Mesenchymal stem cell (in vitro differentiated cells and primary cell): ENCODE measurements around the gene NUAK1.

Experiments
- DNase-seq: peaks from one replicate; pipeline ENCODE4 v3.0.0-alpha.2; 2013
- H2AFZ ChIP-seq: one replicate; pipeline ENCODE4 v1.6.1; 2013; ENCODE audit warnings: low read depth, mild to moderate bottlenecking, control low read depth, inconsistent platforms, low read length, moderate library complexity
- H2AK5ac ChIP-seq: 2 replicates; pipeline ENCODE4 v1.6.1; 2013; ENCODE audit warnings: low read length, moderate library complexity, mild to moderate bottlenecking, inconsistent platforms; ENCODE audit not compliant: severe bottlenecking
- H2BK120ac ChIP-seq: one replicate; pipeline ENCODE4 v1.6.1; 2013; ENCODE audit warnings: low read depth, mild to moderate bottlenecking, inconsistent platforms, low read length, moderate library complexity
- H2BK12ac ChIP-seq, 2 experiments: one replicate each; pipeline ENCODE4 v1.6.1; 2013; ENCODE audit warnings: inconsistent platforms in 2 of 2, low read length in 2 of 2, mild to moderate bottlenecking in 2 of 2, moderate library complexity in 2 of 2, control low read depth in 1 of 2
- H2BK15ac ChIP-seq: one replicate; pipeline ENCODE4 v1.6.1; 2013; ENCODE audit warnings: mild to moderate bottlenecking, low read depth, inconsistent platforms; ENCODE audit not compliant: poor library complexity, severe bottlenecking
- H2BK5ac ChIP-seq: 2 replicates; pipeline ENCODE4 v1.6.1; 2013; ENCODE audit warnings: low read depth, mild to moderate bottlenecking, low read length, control low read depth, inconsistent platforms; ENCODE audit not compliant: poor library complexity, severe bottlenecking
- H3K14ac ChIP-seq, 2 experiments: one replicate each; pipeline ENCODE4 v1.6.1; 2013; ENCODE audit warnings: inconsistent platforms in 2 of 2, low read length in 2 of 2, control low read depth in 1 of 2, mild to moderate bottlenecking in 1 of 2, moderate library complexity in 1 of 2
- H3K18ac ChIP-seq, 2 experiments: one replicate each; pipeline ENCODE4 v1.6.1; 2013; ENCODE audit warnings: inconsistent platforms in 2 of 2, low read length in 2 of 2, control low read depth in 1 of 2, low read depth in 1 of 2, mild to moderate bottlenecking in 1 of 2
- H3K23ac ChIP-seq, 2 experiments: one replicate each; pipeline ENCODE4 v1.6.1; 2013; ENCODE audit warnings: inconsistent platforms in 2 of 2, low read length in 2 of 2, mild to moderate bottlenecking in 2 of 2, moderate library complexity in 2 of 2, control low read depth in 1 of 2
- H3K27ac ChIP-seq: 2 replicates; pipeline ENCODE4 v1.5.1; 2013; ENCODE audit warnings: mild to moderate bottlenecking, moderate library complexity, low read length, control low read depth, inconsistent platforms; ENCODE audit not compliant: poor library complexity, severe bottlenecking
- H3K27me3 ChIP-seq, 2 experiments: 2 replicates each; pipeline versions ENCODE4 v1.6.1 to v1.7.0; 2013; ENCODE audit warnings: low read length in 2 of 2, mild to moderate bottlenecking in 2 of 2, moderate library complexity in 2 of 2, control low read depth in 1 of 2, inconsistent platforms in 1 of 2; ENCODE audit not compliant: control insufficient read depth in 1 of 2, insufficient read depth in 1 of 2
- H3K36me3 ChIP-seq, 2 experiments: 2 replicates each; pipeline versions ENCODE4 v1.6.1 to v1.7.0; 2013; ENCODE audit warnings: low read length in 2 of 2, control low read depth in 1 of 2, inconsistent platforms in 1 of 2, low read depth in 1 of 2, mild to moderate bottlenecking in 1 of 2; ENCODE audit not compliant: insufficient read depth in 2 of 2, control insufficient read depth in 1 of 2
- H3K4ac ChIP-seq, 2 experiments: one replicate each; pipeline ENCODE4 v1.6.1; 2013; ENCODE audit warnings: inconsistent platforms in 2 of 2, low read length in 2 of 2, mild to moderate bottlenecking in 2 of 2, moderate library complexity in 2 of 2, control low read depth in 1 of 2, low read depth in 1 of 2
- H3K4me1 ChIP-seq: 2 replicates; pipeline ENCODE4 v1.6.1; 2013; ENCODE audit warnings: low read depth, low read length, control low read depth; ENCODE audit not compliant: control insufficient read depth, insufficient read depth
- H3K4me2 ChIP-seq: 2 replicates; pipeline ENCODE4 v1.6.1; 2013; ENCODE audit warnings: low read length, mild to moderate bottlenecking, inconsistent platforms; ENCODE audit not compliant: poor library complexity, severe bottlenecking
- H3K4me3 ChIP-seq, 2 experiments: 2 replicates each; pipeline versions ENCODE4 v1.5.1 to v1.7.0; 2013; ENCODE audit warnings: low read length in 2 of 2, mild to moderate bottlenecking in 2 of 2, control low read depth in 1 of 2, low read depth in 1 of 2; ENCODE audit not compliant: insufficient read depth in 1 of 2
- H3K79me1 ChIP-seq: replicated peaks from 2 replicates; pipeline ENCODE4 v1.6.1; 2013; ENCODE audit warnings: mild to moderate bottlenecking, control low read depth, low read length, inconsistent platforms; ENCODE audit not compliant: poor library complexity, severe bottlenecking
- H3K9ac ChIP-seq: 2 replicates; pipeline ENCODE4 v1.7.0; 2013; ENCODE audit warnings: mild to moderate bottlenecking, low read length, moderate library complexity
- H3K9me3 ChIP-seq: 2 replicates; pipeline ENCODE4 v1.7.0; 2013; ENCODE audit warnings: mild to moderate bottlenecking, low read length; ENCODE audit not compliant: control insufficient read depth
- H4K8ac ChIP-seq: one replicate; pipeline ENCODE4 v1.6.1; 2013; ENCODE audit warnings: inconsistent platforms, mild to moderate bottlenecking, low read length, moderate library complexity
- H4K91ac ChIP-seq: one replicate; pipeline ENCODE4 v1.6.1; 2013; ENCODE audit warnings: mild to moderate bottlenecking, low read length, inconsistent platforms
- WGBS: methylation state at CpG from one replicate; pipeline ENCODE4 v1.1.7; 2013; ENCODE audit warnings: mixed read lengths; 5-methylcytosine and 5-hydroxymethylcytosine counted together

NUAK1 gene

DNA sequence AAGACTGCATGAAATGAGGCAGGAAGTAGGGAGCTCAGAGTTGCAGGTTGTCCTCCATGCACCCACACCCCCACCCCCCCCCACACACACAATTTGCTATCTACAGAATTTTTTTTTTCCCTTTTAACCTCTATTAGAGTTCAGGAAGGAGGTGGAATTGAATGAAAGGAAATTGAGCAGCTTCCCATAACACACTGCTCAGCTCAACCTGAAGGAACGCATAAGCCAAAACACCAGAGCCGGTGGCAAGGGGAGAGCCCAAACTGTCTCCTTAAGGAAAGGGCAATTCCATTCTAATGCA, 74.1 kb downstream of the NUAK1 start:
- peaks cover 34% of the 10 kb centered on the region for H3K79me1 ChIP-seq
- no peak overlapping the region for H3K27ac ChIP-seq
- no peak overlapping the region for H2AK5ac ChIP-seq
- WGBS: 100% methylated on average over 2 of the region's 2 CpGs
- no peak overlapping the region for H3K4me2 ChIP-seq
- no peak overlapping the region for H3K9ac ChIP-seq
- no peak overlapping the region for H2BK15ac ChIP-seq
- H3K4me1 ChIP-seq: no peaks in the 10 kb centered on the region
- H4K91ac ChIP-seq: no peak overlapping the region
- no peaks in the 10 kb centered on the region for H3K9me3 ChIP-seq
- H2BK5ac ChIP-seq: no peak overlapping the region
- no peak overlapping the region for H3K4ac ChIP-seq
- peak overlapping the region in 1 of 2 experiments; percentile 53 for H3K14ac ChIP-seq
- no peaks in the 10 kb centered on the region for H3K27me3 ChIP-seq
- H3K23ac ChIP-seq: no peak overlapping the region
- DNase-seq: no peak
- no peak overlapping the region for H2BK12ac ChIP-seq
- H4K8ac ChIP-seq: no peak overlapping the region
- H3K36me3 ChIP-seq: peaks cover 30 to 37% of the 10 kb centered on the region in 2 experiments
- H3K4me3 ChIP-seq: no peak overlapping the region
- no peak overlapping the region for H3K18ac ChIP-seq
- no peak overlapping the region for H2AFZ ChIP-seq
- no peak overlapping the region for H2BK120ac ChIP-seq

- Histone ChIP-seq H3K27me3 (no peaks in the 10 kb centered on the region), H3K14ac (peak overlapping the region in 1 of 2 experiments; percentile 53), H3K36me3 (peaks cover 24 to 37% of the 10 kb centered on the region in 2 experiments), H3K9me3 (no peaks in the 10 kb centered on the region), H3K4me2 (no peak overlapping the region), H2AFZ (no peak overlapping the region), H3K4me1 (no peaks in the 10 kb centered on the region), H2BK12ac (peak overlapping the region in 1 of 2 experiments; percentile 57), H3K4ac (no peak overlapping the region), H2BK5ac (no peak overlapping the region), H3K18ac (peak overlapping the region in 1 of 2 experiments; percentile 49), H2BK15ac (no peak overlapping the region), H3K27ac (no peak overlapping the region), H2BK120ac (no peak overlapping the region), H3K9ac (no peak overlapping the region), H2AK5ac (peak overlapping the region; percentile 39), H3K79me1 (peaks cover 34% of the 10 kb centered on the region), H4K8ac (no peak overlapping the region), H4K91ac (no peak overlapping the region), H3K4me3 (no peak overlapping the region), H3K23ac (peak overlapping the region in 1 of 2 experiments; percentile 24)
- WGBS: 96% methylated on average over 4 of the region's 7 CpGs
- DNase-seq: no peak
Observed at GRCh38 chr12:106063826-106064720, 74.7 kb downstream of the NUAK1 start.

GRCh38 chr12:106062693-106063092, 76.1 kb downstream of the NUAK1 start:
- H3K4me2 ChIP-seq: no peak overlapping the region
- H3K9me3 ChIP-seq: no peaks in the 10 kb centered on the region
- H3K18ac ChIP-seq: peak overlapping the region in 1 of 2 experiments; percentile 11
- no peak overlapping the region for H3K27ac ChIP-seq
- peaks cover 30% of the 10 kb centered on the region for H3K79me1 ChIP-seq
- H3K27me3 ChIP-seq: no peaks in the 10 kb centered on the region
- H4K91ac ChIP-seq: no peak overlapping the region
- peaks cover 6% of the 10 kb centered on the region for H3K4me1 ChIP-seq
- no peak for DNase-seq
- no peak overlapping the region for H3K4ac ChIP-seq
- H2BK15ac ChIP-seq: no peak overlapping the region
- H3K14ac ChIP-seq: peak overlapping the region in 1 of 2 experiments; percentile 33
- no peak overlapping the region for H3K4me3 ChIP-seq
- H2AFZ ChIP-seq: no peak overlapping the region
- H4K8ac ChIP-seq: no peak overlapping the region
- H2BK12ac ChIP-seq: no peak overlapping the region
- 74% methylated on average over 3 of the region's 5 CpGs for WGBS
- peaks cover 17 to 30% of the 10 kb centered on the region in 2 experiments for H3K36me3 ChIP-seq
- no peak overlapping the region for H3K9ac ChIP-seq
- H2AK5ac ChIP-seq: no peak overlapping the region
- H2BK120ac ChIP-seq: no peak overlapping the region
- H3K23ac ChIP-seq: no peak overlapping the region
- no peak overlapping the region for H2BK5ac ChIP-seq

DNA sequence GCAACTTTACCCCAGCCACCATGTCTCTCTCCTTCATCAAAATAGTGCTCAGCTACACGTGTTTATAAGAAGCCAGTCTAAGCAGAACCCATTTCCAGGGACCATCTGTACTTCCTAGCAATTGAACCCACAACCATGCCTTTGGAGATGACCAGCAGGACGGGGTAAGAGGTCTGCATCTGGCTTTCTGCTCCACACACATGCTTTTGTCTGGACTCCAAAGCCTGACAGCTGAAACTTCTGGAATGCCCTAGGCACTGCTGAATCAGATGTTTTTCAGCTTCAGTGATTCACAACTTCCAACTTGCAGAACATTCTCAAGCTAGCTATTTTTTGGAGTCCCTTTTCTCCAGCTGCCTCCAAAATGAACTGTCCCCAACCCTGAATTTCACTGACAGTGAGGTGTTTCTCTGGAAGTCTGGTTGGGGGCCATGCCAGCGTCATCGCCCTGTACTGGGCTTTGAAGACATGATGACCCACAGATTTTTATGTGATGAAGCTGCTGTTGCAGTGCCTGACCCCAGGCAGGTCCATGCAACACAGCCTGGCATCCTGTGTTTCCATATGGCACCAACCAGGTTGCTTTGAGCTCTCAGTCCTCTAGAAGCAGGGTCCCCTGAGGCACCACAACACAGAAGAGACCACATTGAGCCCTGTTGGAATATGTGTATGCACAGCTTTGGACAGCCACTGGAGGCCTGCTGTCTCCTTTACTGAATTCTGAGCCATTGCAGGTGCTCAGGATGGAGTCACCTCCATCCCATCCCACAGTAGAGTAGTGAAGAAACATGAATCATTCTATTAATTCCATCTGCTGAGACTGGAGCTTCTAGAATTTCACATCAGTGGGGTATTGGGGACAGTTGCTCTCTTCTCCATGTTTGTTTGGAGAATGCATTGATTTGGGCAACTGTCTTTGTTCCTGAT, 80.2 kb downstream of the NUAK1 start:
- H3K36me3 ChIP-seq: peaks cover 0 to under 1% of the 10 kb centered on the region in 2 experiments
- no peaks in the 10 kb centered on the region for H3K79me1 ChIP-seq
- H2BK5ac ChIP-seq: peak overlapping the region; percentile 46
- no peak overlapping the region for H2BK120ac ChIP-seq
- no peak overlapping the region for H2BK15ac ChIP-seq
- no peak overlapping the region for H3K14ac ChIP-seq
- H3K27me3 ChIP-seq: no peaks in the 10 kb centered on the region
- no peak overlapping the region for H3K4ac ChIP-seq
- no peak overlapping the region for H3K23ac ChIP-seq
- DNase-seq: peak; percentile 44
- H4K91ac ChIP-seq: no peak overlapping the region
- peak overlapping the region; percentile 85 for H2AK5ac ChIP-seq
- no peak overlapping the region for H2AFZ ChIP-seq
- no peak overlapping the region for H3K4me2 ChIP-seq
- H3K4me3 ChIP-seq: no peak overlapping the region
- H2BK12ac ChIP-seq: no peak overlapping the region
- no peak overlapping the region for H3K18ac ChIP-seq
- no peak overlapping the region for H4K8ac ChIP-seq
- H3K4me1 ChIP-seq: peaks cover 6% of the 10 kb centered on the region
- peak overlapping the region; percentile 64 for H3K27ac ChIP-seq
- H3K9ac ChIP-seq: no peak overlapping the region
- H3K9me3 ChIP-seq: no peaks in the 10 kb centered on the region
- WGBS: 77% methylated on average over 4 of the region's 4 CpGs
